Tibial nerve (tissue), 4 donors: ENCODE results near the gene LARP1B. TPM values are rescaled to one million over a fixed set of nuclear protein-coding genes. Genes with fewer than 3 reads are reported as not detected.
"Not testable (repeated sequence)": the region's sequence is repeated elsewhere in the genome, so short reads cannot be mapped to it uniquely, and the experiment has no call there.

Experiments used
- DNase-seq, 2 donors: peaks; one replicate each; pipeline ENCODE4 v3.0.0-alpha.2; 2019; ENCODE audit warnings: low spot score in 2 of 2
- H3K27ac ChIP-seq, 4 donors: fragments of 200-600 bp; sonication (generic) in 3 of 4; one replicate each; pipeline ENCODE4 v1.5.1; 2017 to 2019; ENCODE audit warnings: mild to moderate bottlenecking in 1 of 4
- H3K27me3 ChIP-seq, 2 donors: fragments of 200-600 bp; sonication (generic) in 1 of 2; one replicate each; pipeline versions ENCODE4 v1.5.1 to v1.6.0; 2017 to 2019
- H3K36me3 ChIP-seq, 3 donors: fragments of 200-600 bp; sonication (generic); one replicate each; pipeline ENCODE4 v1.5.1; 2018 to 2019
- H3K4me1 ChIP-seq, 4 donors: fragments of 200-600 bp; sonication (generic) in 3 of 4; one replicate each; pipeline ENCODE4 v1.5.1; 2017 to 2019
- H3K4me3 ChIP-seq, 4 donors: fragments of 200-600 bp; sonication (generic) in 3 of 4; one replicate each; pipeline ENCODE4 v1.5.1; 2017 to 2019; ENCODE audit warnings: mild to moderate bottlenecking in 1 of 4, moderate library complexity in 1 of 4
- H3K9me3 ChIP-seq, 4 donors: fragments of 200-600 bp; sonication (generic) in 3 of 4; one replicate each; pipeline ENCODE4 v1.5.1; 2017 to 2019
- CTCF ChIP-seq, 5 experiments: fragments of 200-600 bp in 3 of 5; fragments of 450-650 bp in 2 of 5; sonication (generic) in 3 of 5; IDR thresholded peaks; one replicate each; pipeline ENCODE4 v1.5.1; 2016 to 2019; ENCODE audit warnings: antibody characterized with exemption in 5 of 5, mild to moderate bottlenecking in 3 of 5, moderate library complexity in 2 of 5
- EP300 ChIP-seq, 2 donors: sonication (generic); formaldehyde crosslinking; IDR thresholded peaks; one replicate each; pipeline ENCODE4 v1.6.1; 2017; ENCODE audit warnings: antibody characterized with exemption in 2 of 2, mild to moderate bottlenecking in 1 of 2
- POLR2A ChIP-seq, 2 donors: fragments of 450-650 bp; IDR thresholded peaks; one replicate each; pipeline ENCODE4 v1.6.1; 2017; ENCODE audit warnings: antibody characterized with exemption in 2 of 2, mild to moderate bottlenecking in 2 of 2, moderate library complexity in 2 of 2
- WGBS, 2 donors: methylation state at CpG; one replicate each; pipeline ENCODE4 v1.1.5; 2018; 5-methylcytosine and 5-hydroxymethylcytosine counted together
- total RNA-seq, 4 donors: library from RNA; depleted of rRNA; stranded (reverse); fragments of >200 nt; gene quantifications; one replicate each; pipeline ENCODE4 v1.1.0, GENCODE V29; 2016

Gene LARP1B
- total RNA-seq, 4 donors from 2014 or later = 23.1 to 43.8 (median 34.4) TPM

- 36 to 39% methylated on average over 3 of the region's 3 CpGs for WGBS, 2 donors
- Histone ChIP-seq H3K36me3 (no peaks in the 10 kb centered on the region), H3K27ac (peak overlapping the region in 1 of 4 donors; percentile 7), H3K9me3 (no peaks in the 10 kb centered on the region), H3K4me3 (no peak overlapping the region), H3K27me3 (no peaks in the 10 kb centered on the region), H3K4me1 (no peaks in the 10 kb centered on the region)
- no peak for TF ChIP-seq POLR2A (IDR thresholded peaks at IDR 0.05)
- TF ChIP-seq CTCF (IDR thresholded peaks at IDR 0.05) = no peak
- TF ChIP-seq EP300 (IDR thresholded peaks at IDR 0.05) = no peak
- peak in 1 of 2 donors; percentile 9 for DNase-seq
These were observed 180.4 kb downstream of the LARP1B start for GRCh38 chr4:128241425-128241913.

- no peaks in the 10 kb centered on the region for H3K36me3 ChIP-seq
- H3K27me3 ChIP-seq = no peaks in the 10 kb centered on the region
- no peaks in the 10 kb centered on the region for H3K4me1 ChIP-seq
- no peaks in the 10 kb centered on the region for H3K9me3 ChIP-seq
- 82 to 86% methylated on average over 3 of the region's 3 CpGs for WGBS, 2 donors
- DNase-seq = no peak
- H3K4me3 ChIP-seq = no peak overlapping the region
- TF ChIP-seq POLR2A (IDR thresholded peaks at IDR 0.05) (no peak), CTCF (IDR thresholded peaks at IDR 0.05) (no peak), EP300 (IDR thresholded peaks at IDR 0.05) (no peak)
- H3K27ac ChIP-seq = no peak overlapping the region
These were observed 180.9 kb downstream of the LARP1B start for GRCh38 chr4:128241981-128242380.

- H3K4me3 ChIP-seq = no peak overlapping the region
- H3K36me3 ChIP-seq = no peaks in the 10 kb centered on the region
- no peaks in the 10 kb centered on the region for H3K27me3 ChIP-seq
- no peaks in the 10 kb centered on the region for H3K4me1 ChIP-seq
- no peak overlapping the region for H3K27ac ChIP-seq
- TF ChIP-seq CTCF (IDR thresholded peaks at IDR 0.05) (no peak), POLR2A (IDR thresholded peaks at IDR 0.05) (no peak), EP300 (IDR thresholded peaks at IDR 0.05) (no peak)
- no peak for DNase-seq
- H3K9me3 ChIP-seq = no peaks in the 10 kb centered on the region
- WGBS, 2 donors = 91 to 93% methylated on average over 4 of the region's 4 CpGs
These were observed 181.5 kb downstream of the LARP1B start for GRCh38 chr4:128242601-128243000.

- TF ChIP-seq EP300 (IDR thresholded peaks at IDR 0.05) (no peak), CTCF (IDR thresholded peaks at IDR 0.05) (no peak), POLR2A (IDR thresholded peaks at IDR 0.05) (no peak)
- Histone ChIP-seq H3K4me3 (no peak overlapping the region), H3K4me1 (no peaks in the 10 kb centered on the region), H3K9me3 (peaks cover 0 to 8% (median 1%) of the 10 kb centered on the region in 4 donors), H3K27ac (no peak overlapping the region), H3K36me3 (no peaks in the 10 kb centered on the region), H3K27me3 (no peaks in the 10 kb centered on the region)
- DNase-seq = no peak
- 90 to 92% methylated on average over 2 of the region's 2 CpGs for WGBS, 2 donors
These were observed 183.3 kb downstream of the LARP1B start for GRCh38 chr4:128244379-128244778.

- H3K27ac ChIP-seq, H3K27me3 ChIP-seq, H3K4me1 ChIP-seq, H3K36me3 ChIP-seq, H3K4me3 ChIP-seq, DNase-seq: not testable (repeated sequence)
- H3K9me3 ChIP-seq = peaks cover 0 to 10% (median 1%) of the 10 kb centered on the region in 4 donors
- 86 to 90% methylated on average over 5 of the region's 5 CpGs for WGBS, 2 donors
These were observed 184.3 kb downstream of the LARP1B start for GRCh38 chr4:128245391-128245790.

GRCh38 chr4:128247906-128248305 is 186.8 kb downstream of the LARP1B start:
- 92 to 96% methylated on average over 1 of the region's 1 CpG for WGBS, 2 donors
- DNase-seq = no peak
- no peaks in the 10 kb centered on the region for H3K27me3 ChIP-seq
- no peaks in the 10 kb centered on the region for H3K4me1 ChIP-seq
- no peak for TF ChIP-seq CTCF (IDR thresholded peaks at IDR 0.05)
- no peak for TF ChIP-seq POLR2A (IDR thresholded peaks at IDR 0.05)
- no peak for TF ChIP-seq EP300 (IDR thresholded peaks at IDR 0.05)
- peaks cover 0 to 10% (median 1%) of the 10 kb centered on the region in 4 donors for H3K9me3 ChIP-seq
- no peak overlapping the region for H3K27ac ChIP-seq
- no peak overlapping the region for H3K4me3 ChIP-seq
- H3K36me3 ChIP-seq = no peaks in the 10 kb centered on the region
